ENCODE measurements around the gene CCNF. TPM values are rescaled to one million over a fixed set of nuclear protein-coding genes. Genes with fewer than 3 reads are reported as not detected.

The CCNF gene
- polyA plus RNA-seq, 5 donors: 8.9 to 13.2 (median 9.2) TPM

DNA sequence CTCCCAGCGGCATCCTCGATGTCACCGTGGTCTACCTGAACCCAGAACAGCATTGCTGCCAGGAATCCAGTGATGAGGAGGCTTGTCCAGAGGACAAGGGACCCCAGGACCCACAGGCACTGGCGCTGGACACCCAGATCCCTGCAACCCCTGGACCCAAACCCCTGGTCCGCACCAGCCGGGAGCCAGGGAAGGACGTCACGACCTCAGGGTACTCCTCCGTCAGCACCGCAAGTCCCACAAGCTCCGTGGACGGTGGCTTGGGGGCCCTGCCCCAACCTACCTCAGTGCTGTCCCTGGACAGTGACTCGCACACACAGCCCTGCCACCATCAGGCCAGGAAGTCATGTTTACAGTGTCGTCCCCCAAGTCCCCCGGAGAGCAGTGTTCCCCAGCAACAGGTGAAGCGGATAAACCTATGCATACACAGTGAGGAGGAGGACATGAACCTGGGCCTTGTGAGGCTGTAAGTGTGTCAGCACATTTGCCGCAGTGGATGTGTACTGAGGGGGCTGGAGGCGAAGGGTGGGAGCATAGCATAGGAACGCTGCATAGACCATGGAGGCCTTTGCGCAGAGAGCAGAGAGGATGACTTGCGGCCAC lies 27.4 kb downstream of the CCNF start:
- no peak for DNase-seq

DNA sequence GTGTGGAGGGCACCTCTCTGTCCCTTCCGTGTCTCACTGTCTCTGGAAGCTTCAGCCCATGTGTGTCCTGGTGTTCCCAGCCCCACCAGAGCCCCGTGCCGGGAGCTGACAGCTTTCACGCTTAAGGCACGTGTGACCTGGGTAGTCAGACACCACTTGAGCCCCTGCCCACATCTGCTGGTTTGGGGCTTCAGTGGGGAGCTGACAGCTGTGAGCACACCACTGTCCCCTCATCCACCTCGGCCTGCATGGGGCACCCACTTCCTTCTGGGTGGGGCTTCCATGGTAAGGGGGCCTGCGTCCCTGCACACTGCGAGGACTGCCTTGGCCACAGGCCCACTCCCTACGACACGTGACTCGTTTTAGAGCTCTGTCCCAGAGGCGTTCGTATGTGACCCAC lies 28.0 kb downstream of the CCNF start:
- DNase-seq: no peak

- DNase-seq: no peak
Measured at GRCh38 chr16:2457946-2458345, 28.7 kb downstream of the CCNF start.

GRCh38 chr16:2458887-2459646 lies 29.8 kb downstream of the CCNF start:
- no peak for DNase-seq

GRCh38 chr16:2459647-2460390 lies 30.6 kb downstream of the CCNF start, which contains the start of gene TEDC2:
Gene TEDC2, plus strand, starts transcription at chr16:2460109. Its CDS starts 36 bp downstream, at chr16:2460145.
- peak; percentile 92 for DNase-seq

GRCh38 chr16:2460391-2460713 lies 31.1 kb downstream of the CCNF start:
- DNase-seq: no peak

DNA sequence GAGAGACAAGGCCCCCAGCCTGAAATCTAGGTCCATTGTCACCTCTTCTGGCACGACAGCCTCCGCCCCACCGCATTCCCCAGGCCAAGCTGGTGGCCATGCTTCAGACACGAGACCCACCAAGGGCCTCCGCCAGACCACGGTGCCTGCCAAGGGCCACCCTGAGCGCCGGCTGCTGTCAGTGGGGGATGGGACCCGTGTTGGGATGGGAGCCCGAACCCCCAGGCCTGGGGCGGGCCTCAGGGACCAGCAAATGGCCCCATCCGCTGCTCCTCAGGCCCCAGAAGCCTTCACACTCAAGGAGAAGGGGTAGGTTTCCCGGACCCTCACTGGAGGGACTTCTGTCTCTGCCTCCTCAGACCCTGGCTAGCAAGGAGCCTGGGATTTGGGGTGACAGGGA lies 31.7 kb downstream of the CCNF start:
- no peak for DNase-seq

DNA sequence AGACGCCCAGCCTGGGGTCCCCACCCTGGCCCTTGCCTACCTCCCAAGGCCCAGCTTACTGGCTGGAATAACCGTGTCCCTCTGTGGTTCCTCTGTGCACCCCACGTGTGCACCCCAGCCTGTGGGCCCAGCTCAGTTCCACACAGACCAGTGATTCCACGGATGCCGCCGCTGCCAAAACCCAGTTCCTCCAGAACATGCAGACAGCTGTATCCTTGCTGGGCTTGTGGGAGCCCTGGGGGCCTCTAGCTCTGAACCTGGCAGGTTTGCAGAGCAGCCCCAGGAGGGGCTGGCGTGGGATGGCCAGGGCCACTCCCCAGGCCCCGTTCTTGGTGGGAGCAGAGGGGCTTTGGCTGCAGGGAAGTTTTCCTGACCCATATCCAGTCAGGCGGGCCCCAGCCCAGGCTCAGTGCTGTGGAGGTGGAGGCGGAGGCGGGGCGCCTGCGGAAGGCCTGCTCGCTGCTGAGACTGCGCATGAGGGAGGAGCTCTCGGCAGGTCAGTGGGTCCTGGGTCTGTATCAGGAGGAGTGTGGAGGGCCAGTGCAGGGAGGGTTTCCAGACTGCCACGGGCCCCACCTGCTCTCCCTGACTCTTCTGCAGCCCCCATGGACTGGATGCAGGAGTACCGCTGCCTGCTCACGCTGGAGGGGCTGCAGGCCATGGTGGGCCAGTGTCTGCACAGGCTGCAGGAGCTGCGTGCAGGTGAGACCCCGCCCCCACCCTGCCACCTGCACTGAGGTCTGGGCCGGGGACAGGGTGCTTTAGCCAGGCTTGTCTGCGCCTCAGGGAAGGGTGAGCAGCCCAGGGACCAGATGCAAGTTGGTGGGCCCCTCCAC lies 33.0 kb downstream of the CCNF start:
- no peak for DNase-seq

GRCh38 chr16:2464333-2464732 lies 35.1 kb downstream of the CCNF start:
- DNase-seq: no peak

GRCh38 chr16:2465653-2466415 lies 36.6 kb downstream of the CCNF start:
- no peak for DNase-seq

DNA sequence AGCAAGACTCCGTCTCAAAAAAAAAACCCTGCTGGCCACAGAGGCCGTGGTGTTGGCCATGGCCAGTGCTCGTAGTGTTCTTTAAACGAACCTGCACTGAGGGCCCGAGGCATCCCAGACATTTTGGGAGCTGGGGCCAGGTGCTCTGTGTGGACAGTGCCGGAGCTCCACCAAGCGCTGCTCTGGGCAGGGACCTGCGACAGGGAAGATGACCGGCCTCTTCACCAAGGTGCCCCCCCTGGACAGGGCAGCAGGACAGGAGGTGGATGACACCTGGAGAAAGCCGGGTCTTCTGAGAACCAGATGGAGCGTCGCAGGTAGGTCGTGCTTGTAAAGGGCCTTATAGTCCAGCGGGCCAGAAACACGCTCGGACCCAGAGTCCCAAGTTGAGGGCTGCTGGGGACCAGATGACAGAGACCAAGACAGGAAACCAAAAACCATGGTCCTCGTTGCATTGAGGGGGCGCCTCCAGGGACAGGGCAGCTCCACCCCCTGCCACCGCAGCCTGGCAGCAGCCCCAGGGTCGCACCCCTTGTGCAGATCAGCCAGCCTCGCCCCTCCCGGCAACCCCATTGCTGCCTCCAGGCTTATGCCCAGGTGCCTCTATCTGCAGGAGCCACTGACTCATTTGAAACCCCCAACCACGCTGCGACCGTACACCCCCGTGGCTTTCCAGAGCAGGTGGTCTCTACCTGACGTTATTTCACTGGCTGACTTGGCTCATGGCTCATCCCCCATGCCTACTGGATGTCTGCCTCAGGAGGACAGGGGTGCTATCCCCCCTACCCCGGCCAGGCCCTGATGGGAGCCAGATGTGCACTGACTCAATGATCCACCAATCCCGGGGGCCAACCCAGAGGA lies 37.6 kb downstream of the CCNF start:
- no peak for DNase-seq

DNA sequence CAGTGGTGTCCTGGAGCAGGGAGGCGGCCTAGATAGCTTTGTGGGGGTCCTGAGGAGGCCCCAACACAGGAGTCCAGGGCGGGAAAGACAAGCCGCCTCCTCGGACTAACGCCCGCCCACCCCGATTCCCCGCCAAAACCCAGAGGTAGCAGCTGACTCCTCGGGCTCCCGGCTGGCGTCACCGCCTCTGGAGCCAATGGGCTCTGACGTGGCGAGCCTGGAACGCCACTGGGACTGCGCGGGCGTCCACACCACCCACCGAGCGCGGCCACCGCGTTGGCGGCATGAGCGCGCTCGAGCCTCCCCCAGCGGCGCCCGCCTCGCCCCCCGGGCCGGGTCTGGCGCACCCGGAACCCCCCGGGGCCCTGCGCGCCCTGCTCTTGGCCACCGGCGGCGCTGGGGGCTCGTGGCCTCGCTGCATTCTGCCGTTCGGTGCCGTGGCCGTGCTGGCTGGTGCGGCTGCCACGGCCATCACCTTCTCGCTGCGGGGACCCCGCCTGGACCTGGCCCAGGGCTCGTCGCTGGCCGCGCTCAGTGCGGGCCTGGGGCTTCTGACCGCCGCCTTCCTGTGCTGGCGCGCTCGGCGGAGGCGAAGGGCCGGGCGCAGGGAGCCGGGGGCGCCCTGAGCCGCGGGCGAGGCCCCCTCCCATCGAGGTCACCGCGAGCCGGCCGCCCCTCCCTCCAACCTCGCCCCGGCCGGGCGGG lies 38.4 kb downstream of the CCNF start:
- DNase-seq: peak; percentile 86

- peak in 1 of 2 donors; percentile 42 for DNase-seq
Measured at GRCh38 chr16:2468233-2468724, 39.0 kb downstream of the CCNF start.

DNA sequence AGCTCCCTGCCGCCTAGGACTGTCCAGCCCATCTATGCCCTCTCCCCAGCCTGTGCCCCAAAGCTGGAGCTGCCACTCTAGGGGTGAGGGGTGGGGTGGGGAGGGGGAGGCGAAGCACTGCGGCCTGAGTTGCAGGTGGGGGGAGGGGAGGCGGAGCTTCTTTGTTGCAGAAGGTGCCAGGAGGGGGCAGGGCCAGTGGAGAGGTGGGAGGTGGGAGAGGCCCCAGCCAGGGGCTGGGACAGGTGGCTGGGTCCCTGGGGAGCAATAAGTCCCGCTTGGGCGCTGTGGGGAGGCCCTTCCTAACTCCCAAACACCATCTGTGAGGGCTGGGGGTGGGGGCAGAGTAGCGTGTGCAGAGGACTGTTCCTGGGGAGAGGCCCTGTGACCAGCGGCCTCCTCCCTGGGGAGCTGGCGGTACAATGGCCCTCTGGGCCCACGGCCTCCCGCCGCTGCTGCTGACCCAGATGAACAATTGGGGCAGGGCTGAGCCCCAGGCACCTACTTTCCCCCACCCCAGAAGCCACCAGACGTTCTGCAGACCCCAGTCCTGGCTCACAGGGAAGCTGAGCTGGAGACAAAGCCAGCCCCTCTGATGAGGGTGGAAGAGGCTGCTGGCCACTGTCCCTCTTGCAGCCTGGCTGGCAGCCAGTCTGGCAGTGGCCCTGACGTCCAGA lies 39.6 kb downstream of the CCNF start:
- DNase-seq: peak in 1 of 2 donors; percentile 55

GRCh38 chr16:2469399-2470233 lies 40.4 kb downstream of the CCNF start:
- DNase-seq: no peak

- DNase-seq: no peak
Measured at GRCh38 chr16:2470234-2470601, 41.0 kb downstream of the CCNF start.

DNA sequence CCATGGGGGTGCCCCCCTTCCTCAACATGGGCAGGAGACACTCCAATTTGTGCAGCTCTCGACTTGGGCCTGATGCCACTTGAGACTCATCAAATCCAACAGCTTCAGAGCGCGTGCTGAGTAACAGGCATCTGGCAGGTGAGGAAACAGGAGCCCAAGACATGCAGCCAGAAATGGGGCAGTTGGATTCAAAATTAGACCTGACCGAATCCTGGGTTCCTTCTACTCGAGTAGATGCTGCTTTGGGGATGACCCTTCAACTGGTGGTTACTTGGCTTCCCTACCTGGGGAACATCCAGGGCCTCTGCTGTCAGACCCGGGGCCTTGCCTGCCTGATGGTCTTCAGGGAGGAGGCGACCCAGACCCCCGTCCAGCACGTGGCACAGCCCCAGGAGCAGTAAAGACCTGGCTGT lies 41.4 kb downstream of the CCNF start:
- no peak for DNase-seq

Measured in right lung (tissue), 5 donors.